WTC11 (cell line): Measurements from ENCODE around the gene CAST. TPM values are rescaled to one million over a fixed set of nuclear protein-coding genes. Genes with fewer than 3 reads are reported as not detected.

ENCODE experiments used
- ATAC-seq: fragments of 200-7000 bp; cut with Tn5 transposase; 2 replicates; pipeline ENCODE4 v1.10.0; 2021; ENCODE audit warnings: mild to moderate bottlenecking, moderate library complexity
- CTCF ChIA-PET: fragments of 300-600 bp; sonication (Branson Sonifier 250); formaldehyde crosslinking; loops from one replicate; lab custom pipeline; 2021; ENCODE audit warnings: antibody characterized with exemption; lab: Charles Lee
- POLR2A ChIA-PET: fragments of 350-600 bp; sonication (Branson Sonifier 250); formaldehyde crosslinking; loops from one replicate; lab custom pipeline; 2021; ENCODE audit warnings: antibody characterized with exemption; lab: Charles Lee
- DNase-seq: peaks from one replicate; pipeline ENCODE4 v3.0.0; 2021; ENCODE audit warnings: low spot score
- H3K27ac Mint-ChIP-seq: 2 replicates; pipeline ENCODE4 v1.8.0; 2021; ENCODE audit warnings: mixed read lengths
- H3K27me3 Mint-ChIP-seq: 2 replicates; pipeline ENCODE4 v1.8.0; 2021; ENCODE audit warnings: low read depth, mild to moderate bottlenecking, moderate library complexity, mixed read lengths
- H3K36me3 Mint-ChIP-seq: 2 replicates; pipeline ENCODE4 v1.8.0; 2021; ENCODE audit warnings: mixed read lengths
- H3K4me1 Mint-ChIP-seq: 2 replicates; pipeline ENCODE4 v1.8.0; 2022; ENCODE audit warnings: mixed read lengths
- H3K4me3 Mint-ChIP-seq: 2 replicates; pipeline ENCODE4 v1.8.0; 2021; ENCODE audit warnings: mild to moderate bottlenecking, moderate library complexity, mixed read lengths
- H3K9me3 Mint-ChIP-seq: 2 replicates; pipeline ENCODE4 v1.8.0; 2021; ENCODE audit warnings: mixed read lengths
- EMX1 ChIP-seq: fragments of 250-450 bp; sonication (Bioruptor Pico); IDR thresholded peaks from 2 replicates; pipeline ENCODE4 v1.8.0; 2021; ENCODE audit warnings: mild to moderate bottlenecking
- ESRRA ChIP-seq: sonication (generic); formaldehyde crosslinking; IDR thresholded peaks from 2 replicates; pipeline ENCODE4 v1.8.1; 2022; ENCODE audit warnings: mild to moderate bottlenecking, missing genetic modification reagents, borderline replicate concordance
- GABPB1 ChIP-seq: sonication (generic); formaldehyde crosslinking; IDR thresholded peaks from 2 replicates; pipeline ENCODE4 v1.8.1; 2023; ENCODE audit warnings: mild to moderate bottlenecking, missing genetic modification reagents
- HMGA2 ChIP-seq: fragments of 250-450 bp; sonication (Bioruptor Pico); IDR thresholded peaks from 2 replicates; pipeline ENCODE4 v1.4.0; 2021; ENCODE audit warnings: mild to moderate bottlenecking, moderate library complexity
- IRF1 ChIP-seq: sonication (generic); formaldehyde crosslinking; IDR thresholded peaks from 2 replicates; pipeline ENCODE4 v1.8.0; 2023; ENCODE audit warnings: missing genetic modification reagents
- NFYB ChIP-seq: sonication (generic); formaldehyde crosslinking; conservative IDR thresholded peaks from 2 replicates; pipeline ENCODE4 v1.8.0; 2022; ENCODE audit warnings: low read depth, missing genetic modification reagents
- SOX15 ChIP-seq: fragments of 250-450 bp; sonication (Bioruptor Pico); IDR thresholded peaks from 2 replicates; pipeline ENCODE4 v1.9.0; 2021; ENCODE audit warnings: mild to moderate bottlenecking
- SP1 ChIP-seq: sonication (generic); formaldehyde crosslinking; conservative IDR thresholded peaks from 2 replicates; pipeline ENCODE4 v1.8.1; 2022; ENCODE audit warnings: missing genetic modification reagents
- TEAD4 ChIP-seq: sonication (generic); formaldehyde crosslinking; IDR thresholded peaks from 2 replicates; pipeline ENCODE4 v1.8.0; 2022; ENCODE audit warnings: mild to moderate bottlenecking, missing genetic modification reagents
- ZBTB21 ChIP-seq: sonication (generic); formaldehyde crosslinking; IDR thresholded peaks from 2 replicates; pipeline ENCODE4 v1.8.1; 2023; ENCODE audit warnings: mild to moderate bottlenecking, missing genetic modification reagents, borderline replicate concordance
- ZBTB43 ChIP-seq: sonication (generic); formaldehyde crosslinking; IDR thresholded peaks from 2 replicates; pipeline ENCODE4 v1.8.1; 2023; ENCODE audit warnings: mild to moderate bottlenecking, missing genetic modification reagents
- ZNF219 ChIP-seq: sonication (generic); formaldehyde crosslinking; IDR thresholded peaks from 2 replicates; pipeline ENCODE4 v1.8.0; 2023; ENCODE audit warnings: missing genetic modification reagents, mild to moderate bottlenecking, borderline replicate concordance
- ZNF281 ChIP-seq: sonication (generic); formaldehyde crosslinking; IDR thresholded peaks from 2 replicates; pipeline ENCODE4 v1.8.0; 2023; ENCODE audit warnings: mild to moderate bottlenecking, missing genetic modification reagents
- ZNF396 ChIP-seq: fragments of 250-450 bp; sonication (Bioruptor Pico); IDR thresholded peaks from 2 replicates; pipeline ENCODE4 v1.8.0; 2021; ENCODE audit warnings: mild to moderate bottlenecking, moderate library complexity, borderline replicate concordance
- ZNF512 ChIP-seq: sonication (generic); formaldehyde crosslinking; IDR thresholded peaks from 2 replicates; pipeline ENCODE4 v1.8.1; 2022; ENCODE audit warnings: missing genetic modification reagents, borderline replicate concordance
- ZNF532 ChIP-seq: fragments of 250-450 bp; sonication (Bioruptor Pico); IDR thresholded peaks from 2 replicates; pipeline ENCODE4 v1.9.0; 2021; ENCODE audit warnings: mild to moderate bottlenecking, borderline replicate concordance
- ZSCAN18 ChIP-seq: fragments of 250-450 bp; sonication (Bioruptor Pico); IDR thresholded peaks from 2 replicates; pipeline ENCODE4 v2.1.2; 2022; ENCODE audit warnings: mild to moderate bottlenecking, moderate library complexity
- total RNA-seq: library from RNA; stranded (reverse); gene quantifications from 3 replicates; pipeline ENCODE4 v1.2.3, GENCODE V29; 2021

The CAST gene
- total RNA-seq, 1 experiment from 2014 or later = 40.0 TPM

GRCh38 chr5:96662725-96663518, 746 bp downstream of the CAST start (continued):
- TF ChIP-seq ZBTB21 (CRISPR knock-in tag) = no peak
- TF ChIP-seq ZNF281 (CRISPR knock-in tag) = 0 out of 2 replicates have a peak, but pooled peaks have one; percentile 23
- TF ChIP-seq ZBTB43 = no peak; the same call in 1 of the 2 replicates
- TF ChIP-seq GABPB1 (CRISPR knock-in tag) = no peak
- peak; percentile 74 for TF ChIP-seq SP1 (CRISPR knock-in tag)

- ChIA-PET POLR2A (interaction anchor here (2.0 to 2.2 kb wide), 2 partner anchors 39 to 231 kb away, joined by 5 to 11 read pairs; partner anchors contain the start of gene PCSK1), CTCF (interaction anchor here (2.3 to 3.1 kb wide), 2 partner anchors 11 to 49 kb away, joined by 6 to 19 read pairs; no protein-coding TSS in a partner anchor)
- Mint-ChIP-seq H3K4me3 (peak overlapping the region; percentile 94), H3K36me3 (no peaks in the 10 kb centered on the region), H3K4me1 (peaks cover 18% of the 10 kb centered on the region), H3K27ac (0 out of 2 replicates have a peak overlapping the region, but pooled peaks have one; percentile 16), H3K9me3 (no peaks in the 10 kb centered on the region), H3K27me3 (peaks cover 52% of the 10 kb centered on the region)
- DNase-seq (no peak), ATAC-seq (no peak)
- no peak for TF ChIP-seq ZNF512
- TF ChIP-seq ZNF396 = no peak
- no peak for TF ChIP-seq SOX15
- no peak for TF ChIP-seq ZNF532 (CRISPR knock-in tag)
Measured at GRCh38 chr5:96663608-96664007, 1.4 kb downstream of the CAST start.

- Mint-ChIP-seq H3K27ac (no peak overlapping the region), H3K27me3 (peaks cover 44% of the 10 kb centered on the region), H3K36me3 (no peaks in the 10 kb centered on the region), H3K4me1 (peaks cover 20% of the 10 kb centered on the region), H3K4me3 (no peak overlapping the region), H3K9me3 (no peaks in the 10 kb centered on the region)
- ChIA-PET POLR2A (no interaction called here), CTCF (no interaction called here)
- DNase-seq = no peak
- no peak for ATAC-seq
- TF ChIP-seq IRF1 (CRISPR knock-in tag) (no peak), EMX1 (no peak), ZSCAN18 (CRISPR knock-in tag) (no peak), NFYB (CRISPR knock-in tag) (no peak), TEAD4 (CRISPR knock-in tag) (no peak), HMGA2 (CRISPR knock-in tag) (no peak), ESRRA (no peak), ZNF219 (CRISPR knock-in tag) (no peak)
Measured at GRCh38 chr5:96664669-96665068, 2.5 kb downstream of the CAST start.
